HepG2 (cell line): ENCODE results near the gene BCL2L2. TPM values are rescaled to one million over a fixed set of nuclear protein-coding genes. Genes with fewer than 3 reads are reported as not detected.
A peak's percentile ranks its signal among the peaks of the same experiment; 100 is the strongest.

Experiments used
- ATAC-seq: fragments of 200-7000 bp; cut with Tn5 transposase; 3 replicates; pipeline ENCODE4 v1.9.1; 2020; ENCODE audit warnings: mild to moderate bottlenecking, moderate library complexity
- BruUV-seq: library from RNA; stranded (reverse); fragments of 400-500 nt; replicated peaks from 2 replicates; lab custom pipeline; 2021; lab: Mats Ljungman, UMichigan
- CTCF ChIA-PET: fragments of 300-600 bp; formaldehyde crosslinking; extraction: SDS; loops from one replicate; lab custom pipeline; 2021; ENCODE audit warnings: low total read pairs, inconsistent platforms, low intra/inter-chr PET ratio; lab: Yijun Ruan, JAX
- POLR2A ChIA-PET: fragments of 350-600 bp; sonication (Branson Sonifier 250); formaldehyde crosslinking; loops from one replicate; lab custom pipeline; 2020; ENCODE audit warnings: antibody characterized with exemption, inconsistent platforms; lab: Yijun Ruan, JAX
- DNase-seq: peaks from one replicate; pipeline ENCODE4 v3.0.0-alpha.2; 2015; ENCODE audit warnings: low spot score
- FAIRE-seq: peaks from 3 replicates; lab custom pipeline; 2011; peaks lifted over from hg19 to GRCh38; lab: Jason Lieb, UNC
- H2AFZ ChIP-seq: one replicate; pipeline ENCODE4 v1.6.1; 2011; ENCODE audit warnings: low read length, inconsistent platforms
- H3K27ac ChIP-seq: fragments of 300-600 bp; 3 replicates; pipeline ENCODE4 v1.8.0; 2011; ENCODE audit warnings: mixed run types, mild to moderate bottlenecking, mixed read lengths, low read length, inconsistent platforms; ENCODE audit not compliant: insufficient read depth; ENCODE audit errors: extremely low read length
- H3K27me3 ChIP-seq, 2 experiments: fragments of 200-600 bp in 1 of 2; 2 replicates in 1 of 2; 3 replicates in 1 of 2; pipeline versions ENCODE4 v1.6.0 to v1.8.0; 2011; ENCODE audit warnings: low read length in 2 of 2, mild to moderate bottlenecking in 2 of 2, moderate library complexity in 2 of 2, inconsistent platforms in 1 of 2; ENCODE audit not compliant: insufficient read depth in 2 of 2, control insufficient read depth in 1 of 2
- H3K36me3 ChIP-seq, 2 experiments: fragments of 200-600 bp in 1 of 2; replicated peaks in 1 of 2; 2 replicates in 1 of 2; 3 replicates in 1 of 2; pipeline versions ENCODE4 v1.5.1 to v1.8.0; 2011; ENCODE audit warnings: low read length in 2 of 2, inconsistent platforms in 1 of 2; ENCODE audit not compliant: insufficient read depth in 2 of 2, control insufficient read depth in 1 of 2
- H3K4me1 ChIP-seq: 2 replicates; pipeline ENCODE4 v1.5.1; 2012; ENCODE audit warnings: low read length, inconsistent platforms; ENCODE audit not compliant: insufficient read depth
- H3K4me2 ChIP-seq: 2 replicates; pipeline ENCODE4 v1.6.0; 2011; ENCODE audit warnings: low read depth, low read length, inconsistent platforms
- H3K4me3 ChIP-seq, 3 experiments: fragments of 200-600 bp in 1 of 3; sonication (generic), shearing (Covaris generic) in 1 of 3; replicated peaks in 1 of 3; 2 replicates each; pipeline ENCODE4 v1.5.1; 2011 to 2016; ENCODE audit warnings: low read length in 3 of 3, inconsistent platforms in 2 of 3, low read depth in 2 of 3, mild to moderate bottlenecking in 2 of 3, control low read depth in 1 of 3, mixed read lengths in 1 of 3; ENCODE audit not compliant: insufficient read depth in 1 of 3
- H3K79me2 ChIP-seq: one replicate; pipeline ENCODE4 v1.6.1; 2011; ENCODE audit warnings: low read length, inconsistent platforms; ENCODE audit not compliant: insufficient read depth
- H3K9ac ChIP-seq: 2 replicates; pipeline ENCODE4 v1.6.0; 2011; ENCODE audit warnings: mild to moderate bottlenecking, low read depth, low read length, inconsistent platforms; ENCODE audit not compliant: insufficient read depth
- H3K9me3 ChIP-seq: 2 replicates; pipeline ENCODE4 v1.5.1; 2012; ENCODE audit warnings: mild to moderate bottlenecking, low read length
- H4K20me1 ChIP-seq: 2 replicates; pipeline ENCODE4 v1.6.0; 2011; ENCODE audit warnings: inconsistent platforms, mild to moderate bottlenecking, low read length, moderate library complexity; ENCODE audit not compliant: insufficient read depth
- BHLHE40 ChIP-seq: IDR thresholded peaks from 2 replicates; pipeline ENCODE4 v1.6.1; 2011; ENCODE audit warnings: low read length, improper control_type of control experiment
- CBFB ChIP-seq: sonication (generic); formaldehyde crosslinking; IDR thresholded peaks from 2 replicates; pipeline ENCODE4 v1.4.0; 2020; ENCODE audit warnings: missing genetic modification reagents
- EEA1 ChIP-seq: sonication (generic); formaldehyde crosslinking; IDR thresholded peaks from 2 replicates; pipeline ENCODE4 v1.5.1; 2020; ENCODE audit warnings: mild to moderate bottlenecking, missing genetic modification reagents, borderline replicate concordance
- EZH2 ChIP-seq: conservative IDR thresholded peaks from 2 replicates; pipeline ENCODE4 v1.6.1; 2012; ENCODE audit warnings: mild to moderate bottlenecking, low read depth, low read length, moderate library complexity
- FOXP1 ChIP-seq, 2 experiments: fragments of 450-650 bp in 1 of 2; IDR thresholded peaks; 2 replicates each; pipeline ENCODE4 v1.6.1; 2017 to 2018; ENCODE audit warnings: antibody characterized with exemption in 1 of 2
- HOXA3 ChIP-seq: sonication (generic); formaldehyde crosslinking; IDR thresholded peaks from 2 replicates; pipeline ENCODE4 v1.5.0; 2020; ENCODE audit warnings: missing genetic modification reagents
- KDM3A ChIP-seq: IDR thresholded peaks from 2 replicates; pipeline ENCODE4 v1.6.1; 2018; ENCODE audit warnings: low read depth, missing compliant biosample characterization
- KLF13 ChIP-seq: sonication (generic); formaldehyde crosslinking; IDR thresholded peaks from 2 replicates; pipeline ENCODE4 v1.4.0; 2020; ENCODE audit warnings: mild to moderate bottlenecking, missing genetic modification reagents
- MBNL3 ChIP-seq: fragments of 250-450 bp; sonication (Bioruptor Pico); conservative IDR thresholded peaks from 2 replicates; pipeline ENCODE4 v1.8.0; 2022; ENCODE audit warnings: mild to moderate bottlenecking, inconsistent platforms
- NCOA5 ChIP-seq: sonication (generic); formaldehyde crosslinking; IDR thresholded peaks from 2 replicates; pipeline ENCODE4 v1.4.0; 2020; ENCODE audit warnings: missing genetic modification reagents
- NFKBIZ ChIP-seq: IDR thresholded peaks from 2 replicates; pipeline ENCODE4 v1.6.1; 2018; ENCODE audit warnings: missing genetic modification reagents, missing compliant biosample characterization
- NRL ChIP-seq: sonication (generic); formaldehyde crosslinking; IDR thresholded peaks from 2 replicates; pipeline ENCODE4 v1.5.0; 2020; ENCODE audit warnings: missing genetic modification reagents, mild to moderate bottlenecking, moderate library complexity, borderline replicate concordance
- XRCC5 ChIP-seq: fragments of 200-400 bp; formaldehyde crosslinking; optimal IDR thresholded peaks from 2 replicates; pipeline ENCODE3; 2017; ENCODE audit warnings: mild to moderate bottlenecking, low read length
- YEATS2 ChIP-seq: sonication (generic); formaldehyde crosslinking; IDR thresholded peaks from 2 replicates; pipeline ENCODE4 v1.4.0; 2020; ENCODE audit warnings: missing genetic modification reagents, borderline replicate concordance
- ZNF138 ChIP-seq: sonication (generic); formaldehyde crosslinking; IDR thresholded peaks from 2 replicates; pipeline ENCODE4 v1.5.0; 2020; ENCODE audit warnings: mild to moderate bottlenecking, low read depth, missing genetic modification reagents
- ZNF44 ChIP-seq: sonication (generic); formaldehyde crosslinking; IDR thresholded peaks from 2 replicates; pipeline ENCODE4 v1.5.1; 2020; ENCODE audit warnings: mild to moderate bottlenecking, missing genetic modification reagents
- ZNF562 ChIP-seq: sonication (generic); formaldehyde crosslinking; IDR thresholded peaks from 2 replicates; pipeline ENCODE4 v1.8.0; 2022; ENCODE audit warnings: missing genetic modification reagents, borderline replicate concordance
- ZNF747 ChIP-seq: sonication (generic); formaldehyde crosslinking; IDR thresholded peaks from 2 replicates; pipeline ENCODE4 v1.8.1; 2023; ENCODE audit warnings: missing genetic modification reagents, mild to moderate bottlenecking, borderline replicate concordance
- ZNF782 ChIP-seq: sonication (generic); formaldehyde crosslinking; IDR thresholded peaks from 2 replicates; pipeline ENCODE4 v1.4.0; 2020; ENCODE audit warnings: missing genetic modification reagents, mild to moderate bottlenecking, borderline replicate concordance
- ZSCAN21 ChIP-seq: sonication (generic); formaldehyde crosslinking; IDR thresholded peaks from 2 replicates; pipeline ENCODE4 v1.8.0; 2022; ENCODE audit warnings: mild to moderate bottlenecking, missing genetic modification reagents, moderate library complexity, borderline replicate concordance
- WGBS: methylation state at CpG from one replicate; pipeline ENCODE4 v1.1.6; 2017; ENCODE audit warnings: low lambda C conversion rate; 5-methylcytosine and 5-hydroxymethylcytosine counted together
- in situ Hi-C: cut with HindIII; loops from 2 replicates; pipeline ENCODE4 v1.10.0; 2017; ENCODE audit warnings: low pct_unique_long_range_greater_than_20kb; ENCODE audit not compliant: extremely low pct_ligation_motif_present
- intact Hi-C: fragments of 100-400 bp; cut with micrococcal nuclease; formaldehyde crosslinking; loops from one replicate; pipeline ENCODE4 v1.10.0; 2022; ENCODE audit not compliant: unreplicated experiment
- polyA plus RNA-seq, 8 experiments: library from polyadenylated mRNA; depleted of rRNA in 3 of 8; stranded (reverse) in 7 of 8; unstranded in 1 of 8; fragments of >200 nt; fragmentation: Illumina TruSeq in 4 of 8; extraction: Trizol in 4 of 8; gene quantifications; 2 replicates each; pipeline versions ENCODE4 v1.2.1 to v1.2.3, GENCODE V29; 2011 to 2016; ENCODE audit warnings: low read depth in 4 of 8, missing spikeins in 1 of 8, mixed read lengths in 1 of 8; ENCODE audit not compliant: insufficient read depth in 1 of 8
- total RNA-seq, 5 experiments: library from RNA; depleted of rRNA; stranded (reverse); fragments of >200 nt; fragmentation: Illumina TruSeq; extraction: Trizol; gene quantifications; 2 replicates each; pipeline ENCODE4 v1.2.3, GENCODE V29; 2016; ENCODE audit warnings: low read depth in 1 of 5
- TF ChIP-seq, protein P1 (sequence below): IDR thresholded peaks from 2 replicates; pipeline ENCODE4 v1.6.1; 2016; ENCODE audit warnings: low read depth

Gene BCL2L2
- total and polyA plus RNA-seq, 2 of the 13 experiments (the other 11 are each of a cell fraction or from before 2014, with no cell fraction given): 28.1 to 49.8 TPM

DNA sequence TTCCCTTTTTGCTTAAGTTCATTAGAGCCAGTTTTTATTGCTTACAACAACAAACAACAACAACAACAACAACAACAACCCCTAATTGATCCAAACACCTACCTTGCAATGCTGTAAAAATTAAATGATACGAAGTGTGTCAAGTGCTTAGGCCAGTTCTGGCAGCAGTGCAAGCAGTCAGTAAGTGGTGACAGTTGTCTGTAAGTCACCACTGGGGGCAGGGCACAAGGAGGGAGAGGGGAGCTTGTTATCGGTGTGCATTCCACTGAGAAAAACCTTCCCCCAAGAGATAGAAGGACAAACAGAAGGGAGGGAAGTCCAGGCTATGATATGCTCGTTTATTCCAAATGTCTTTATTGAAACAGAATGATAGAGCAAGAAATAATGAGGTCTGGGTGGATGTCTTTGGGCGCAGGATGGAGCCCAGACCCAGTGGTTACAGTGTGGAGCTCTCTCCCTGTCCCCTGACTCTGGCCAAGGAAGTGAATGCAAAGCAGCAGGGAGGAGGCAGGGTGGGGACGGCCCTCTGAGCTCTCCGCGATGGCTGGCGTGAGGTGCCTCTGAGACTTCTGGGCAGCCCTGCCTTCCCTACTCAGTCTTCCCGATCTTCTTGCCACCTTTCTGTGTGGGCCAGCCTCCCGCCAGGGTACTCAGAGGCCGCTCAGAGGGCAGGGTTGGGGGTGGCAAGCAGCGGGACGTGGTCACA, 39.5 kb downstream of the BCL2L2 start (continued):
- 0 out of 2 replicates have a peak, but pooled peaks have one; percentile 66 for TF ChIP-seq ZNF782
- 0 out of 2 replicates have a peak, but pooled peaks have one; percentile 9 for TF ChIP-seq ZNF747 (CRISPR knock-in tag)
- no peak for TF ChIP-seq ZNF138 (CRISPR knock-in tag)
- no peak for TF ChIP-seq MBNL3 (CRISPR knock-in tag)
- 0 out of 2 replicates have a peak, but pooled peaks have one; percentile 28 for TF ChIP-seq EZH2
- TF ChIP-seq KLF13 (CRISPR knock-in tag): 0 out of 2 replicates have a peak, but pooled peaks have one; percentile 16
- peak; percentile 81 for TF ChIP-seq FOXP1 (IDR thresholded peaks at IDR 0.05)
- TF ChIP-seq FOXP1 (CRISPR knock-in tag; IDR thresholded peaks at IDR 0.05): no peak
- peak; percentile 58 for TF ChIP-seq XRCC5
- peak; percentile 23; the same call in 1 of the 2 replicates for TF ChIP-seq HOXA3
- TF ChIP-seq, all 625 proteins: peak for 11

DNA sequence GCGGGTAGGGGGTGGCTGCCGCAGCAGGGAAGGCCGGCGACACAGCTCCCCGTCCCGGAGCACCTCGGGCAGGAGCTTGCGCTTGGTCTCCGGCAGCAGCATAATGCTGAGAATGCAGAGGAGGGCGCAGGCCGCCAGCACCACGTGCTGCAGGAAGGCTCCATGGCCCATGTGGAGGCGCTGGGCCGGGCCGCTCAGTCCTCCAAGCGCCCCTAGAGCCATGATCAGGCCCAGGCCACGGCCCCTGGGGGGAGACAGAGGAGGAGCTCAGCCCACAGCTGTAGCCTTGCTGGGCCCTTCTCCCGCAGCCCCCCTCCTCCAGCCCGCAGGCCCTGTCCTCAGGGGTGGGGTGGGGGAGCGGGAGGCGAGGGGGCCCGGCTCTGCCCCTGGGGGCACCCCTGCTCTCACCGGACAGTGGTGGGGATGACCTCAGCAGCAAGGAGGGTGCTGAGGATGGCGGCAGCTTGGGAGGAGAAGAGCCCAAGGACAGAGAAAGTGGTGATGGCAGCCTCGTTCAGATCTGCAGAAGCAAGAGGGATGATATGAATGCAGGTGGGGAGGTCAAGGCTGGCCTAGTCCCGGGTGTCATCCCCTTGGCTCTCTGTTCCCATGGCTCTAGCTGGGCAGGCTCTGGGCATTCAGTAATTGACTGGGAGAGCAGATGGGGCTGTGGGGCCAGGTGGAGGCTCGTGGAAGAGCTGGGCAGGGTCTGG, 40.2 kb downstream of the BCL2L2 start:
- H3K9ac ChIP-seq: no peak overlapping the region
- 39% methylated on average over 27 of the region's 27 CpGs for WGBS
- in situ Hi-C loops: no loop called here
- TF ChIP-seq BHLHE40 (no peak), NRL (peak; percentile 54), KDM3A (no peak), YEATS2 (CRISPR knock-in tag) (no peak), CBFB (CRISPR knock-in tag) (no peak), ZNF562 (CRISPR knock-in tag) (no peak), NFKBIZ (CRISPR knock-in tag) (no peak), ZSCAN21 (CRISPR knock-in tag) (0 out of 2 replicates have a peak, but pooled peaks have one; percentile 26), EEA1 (CRISPR knock-in tag) (no peak), NCOA5 (CRISPR knock-in tag) (no peak), ZNF44 (CRISPR knock-in tag) (no peak)
- TF ChIP-seq, protein P1, sequence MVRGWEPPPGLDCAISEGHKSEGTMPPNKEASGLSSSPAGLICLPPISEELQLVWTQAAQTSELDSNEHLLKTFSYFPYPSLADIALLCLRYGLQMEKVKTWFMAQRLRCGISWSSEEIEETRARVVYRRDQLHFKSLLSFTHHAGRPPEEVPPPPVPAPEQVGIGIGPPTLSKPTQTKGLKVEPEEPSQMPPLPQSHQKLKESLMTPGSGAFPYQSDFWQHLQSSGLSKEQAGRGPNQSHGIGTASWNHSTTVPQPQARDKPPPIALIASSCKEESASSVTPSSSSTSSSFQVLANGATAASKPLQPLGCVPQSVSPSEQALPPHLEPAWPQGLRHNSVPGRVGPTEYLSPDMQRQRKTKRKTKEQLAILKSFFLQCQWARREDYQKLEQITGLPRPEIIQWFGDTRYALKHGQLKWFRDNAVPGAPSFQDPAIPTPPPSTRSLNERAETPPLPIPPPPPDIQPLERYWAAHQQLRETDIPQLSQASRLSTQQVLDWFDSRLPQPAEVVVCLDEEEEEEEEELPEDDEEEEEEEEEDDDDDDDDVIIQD (CRISPR knock-in tag): no peak

More for the DNA sequence above, 40.2 kb downstream of the BCL2L2 start:
- no peak for FAIRE-seq
- intact Hi-C loops: no loop called here
- Histone ChIP-seq H3K4me3 (no peak overlapping the region), H3K4me2 (no peak overlapping the region), H4K20me1 (no peaks in the 10 kb centered on the region), H3K27ac (no peak overlapping the region), H2AFZ (no peak overlapping the region), H3K27me3 (peaks cover 5 to 73% of the 10 kb centered on the region in 2 experiments), H3K36me3 (no peaks in the 10 kb centered on the region), H3K9me3 (no peaks in the 10 kb centered on the region), H3K4me1 (no peaks in the 10 kb centered on the region), H3K79me2 (no peaks in the 10 kb centered on the region)
- POLR2A ChIA-PET: interaction anchor here (1.2 to 2.2 kb wide), 3 partner anchors 20 to 46 kb away, joined by 4 to 16 read pairs (median 5); partner anchors contain the start of gene PABPN1
- peak; percentile 31 for ATAC-seq
- CTCF ChIA-PET: no interaction called here
- no peak for DNase-seq
- BruUV-seq: no TSS peak
